HL-60/S4 treated with retinoic acid at 250 ng/mL for 4 days and 3 days (cell line): ENCODE measurements around the gene KDM5A.
"Not testable (repeated sequence)": the region's sequence is repeated elsewhere in the genome, so short reads cannot be mapped to it uniquely, and the experiment has no call there.

ENCODE experiments used
- in situ Hi-C: fragments of 300-500 bp; cut with MboI; formaldehyde crosslinking; loops from 2 replicates; pipeline ENCODE4 v1.7.0; 2022; ENCODE audit warnings: low sequenced_read_pairs

The KDM5A gene

DNA sequence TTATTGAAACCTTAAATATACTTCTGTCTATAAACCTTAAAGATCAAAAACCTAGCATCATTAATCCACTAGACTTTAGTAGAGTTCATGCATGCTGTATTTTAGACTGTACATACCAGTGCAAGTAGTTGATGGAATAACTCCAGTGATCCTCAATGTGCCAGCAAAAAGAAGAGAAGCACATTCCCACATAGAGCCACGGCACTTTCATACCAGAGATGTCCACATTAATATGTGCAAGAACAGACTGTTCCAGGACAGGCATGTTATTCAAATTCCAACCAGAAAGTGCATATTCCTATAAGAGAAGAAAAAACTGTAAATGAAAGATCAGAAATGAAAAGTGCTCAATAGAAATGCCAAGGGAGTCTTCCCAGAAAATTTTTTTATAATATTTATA, 55.0 kb downstream of the KDM5A start:
- in situ Hi-C loops: no loop called here

DNA sequence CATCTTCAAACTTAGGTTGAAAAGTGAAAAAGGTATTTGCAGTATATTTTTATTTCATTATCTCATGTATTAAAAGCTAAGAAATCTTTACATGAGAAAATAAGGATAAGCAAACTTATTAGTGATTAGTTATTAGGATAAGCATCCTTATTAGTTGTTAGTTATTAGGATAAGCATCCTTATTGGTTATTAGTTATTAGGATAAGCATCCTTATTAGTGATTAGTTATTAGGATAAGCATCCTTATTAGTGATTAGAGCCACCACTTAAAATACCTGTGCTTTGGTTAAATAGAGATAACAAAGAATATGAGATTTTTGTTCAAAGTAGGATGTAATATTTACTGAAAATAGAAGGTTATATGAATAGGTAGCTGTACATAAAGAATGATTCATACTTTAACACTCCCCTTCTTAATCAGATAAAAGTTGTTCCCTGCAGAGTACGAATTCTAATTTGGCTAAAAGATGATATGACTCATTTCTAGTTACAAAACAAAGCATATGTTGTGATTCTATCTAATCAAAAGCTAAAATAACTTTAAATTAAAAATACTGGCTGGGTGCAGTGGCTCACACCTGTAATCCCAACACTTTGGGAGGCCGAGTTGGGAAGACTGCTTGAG, 56.4 kb downstream of the KDM5A start:
- in situ Hi-C loops: no loop called here

DNA sequence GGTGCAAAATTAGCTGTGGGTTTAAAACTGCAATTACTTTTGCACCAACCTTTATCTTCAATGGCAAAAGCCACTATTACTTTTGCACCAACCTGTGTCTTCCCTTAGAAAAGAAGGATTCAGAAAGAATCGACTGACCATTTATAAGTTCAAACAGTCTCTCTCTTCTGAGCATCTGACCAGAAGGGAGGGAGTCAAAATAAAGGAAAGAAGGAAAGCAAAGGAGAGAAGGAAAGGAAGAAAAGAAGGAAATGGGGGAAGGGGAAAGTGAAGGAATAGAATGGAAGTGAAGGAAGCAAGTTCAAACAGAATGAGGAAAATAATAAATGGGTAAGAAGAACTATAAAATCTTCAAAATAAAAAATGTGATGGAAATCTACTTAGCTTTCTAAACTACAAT, 57.8 kb downstream of the KDM5A start:
- in situ Hi-C loops: no loop called here

DNA sequence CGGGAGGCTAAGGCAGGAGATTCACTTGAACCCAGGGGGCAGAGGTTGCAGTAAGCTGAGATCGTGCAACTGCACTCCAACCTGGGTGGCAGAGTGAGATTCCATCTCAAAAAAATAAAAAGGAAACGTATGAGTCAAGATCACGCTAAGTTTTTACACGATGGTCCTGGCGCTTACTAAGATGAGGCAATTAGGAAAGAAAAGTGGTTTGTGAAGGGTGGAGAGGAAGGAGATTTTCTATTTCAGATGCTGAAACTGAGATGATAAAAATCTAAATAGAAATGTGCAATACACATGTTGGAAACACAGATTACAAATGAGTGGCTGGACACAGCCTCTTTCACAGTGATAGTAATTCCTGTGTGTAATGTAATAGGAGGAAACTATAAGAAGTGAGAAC, 63.2 kb downstream of the KDM5A start:
- in situ Hi-C loops: no loop called here

DNA sequence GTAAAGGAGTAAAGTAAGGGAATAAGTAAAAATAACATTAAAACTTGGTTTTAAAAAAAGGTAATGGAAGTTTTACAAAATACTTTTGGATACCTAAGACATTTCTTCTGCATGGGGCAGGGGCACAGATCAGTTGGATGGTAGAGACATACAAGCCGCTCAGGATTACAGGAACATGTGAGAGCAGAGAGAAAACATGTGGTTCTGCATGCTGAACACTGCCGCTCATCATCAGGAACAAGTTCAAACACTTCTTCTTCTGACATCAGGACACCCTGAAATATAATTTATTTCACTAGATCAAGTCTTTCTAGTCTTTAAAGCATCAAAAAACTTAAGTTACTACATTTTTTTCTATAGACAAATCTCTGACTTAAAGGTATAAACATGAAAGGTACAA, 65.6 kb downstream of the KDM5A start:
- in situ Hi-C loops: no loop called here

DNA sequence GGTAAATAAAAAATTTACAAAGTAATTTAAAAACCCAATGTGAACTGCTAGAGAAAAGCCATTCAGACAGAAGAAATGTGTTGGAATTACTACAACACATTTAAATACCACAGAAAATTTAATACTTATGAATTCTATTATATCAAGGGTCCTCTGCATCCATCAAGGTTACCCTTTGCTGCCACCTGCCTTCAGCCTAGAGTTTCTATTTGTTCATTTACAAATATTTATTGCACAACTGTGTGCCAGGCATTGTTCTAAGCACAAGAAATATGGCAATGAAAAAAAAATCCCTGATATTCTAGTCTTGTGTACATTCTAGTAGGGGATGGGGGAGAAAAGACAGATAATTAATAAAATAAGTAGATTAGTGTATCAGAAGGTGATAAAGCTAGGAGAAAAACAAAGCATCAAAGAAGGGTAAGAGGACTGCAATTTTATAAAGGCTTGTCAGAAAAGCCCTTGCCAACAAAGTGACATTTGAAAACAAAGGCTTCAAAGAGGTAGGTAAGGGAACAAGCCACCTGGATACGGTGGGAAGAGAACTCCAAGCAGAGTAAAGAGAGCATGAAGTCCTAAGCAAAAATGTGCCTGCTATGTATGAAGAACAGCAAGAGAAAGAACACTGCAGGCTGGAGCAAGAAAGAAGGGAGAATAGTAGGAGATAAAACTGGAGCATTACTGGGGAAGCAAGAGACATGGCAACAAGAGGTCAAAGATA, 67.4 kb downstream of the KDM5A start:
- in situ Hi-C loops: no loop called here

DNA sequence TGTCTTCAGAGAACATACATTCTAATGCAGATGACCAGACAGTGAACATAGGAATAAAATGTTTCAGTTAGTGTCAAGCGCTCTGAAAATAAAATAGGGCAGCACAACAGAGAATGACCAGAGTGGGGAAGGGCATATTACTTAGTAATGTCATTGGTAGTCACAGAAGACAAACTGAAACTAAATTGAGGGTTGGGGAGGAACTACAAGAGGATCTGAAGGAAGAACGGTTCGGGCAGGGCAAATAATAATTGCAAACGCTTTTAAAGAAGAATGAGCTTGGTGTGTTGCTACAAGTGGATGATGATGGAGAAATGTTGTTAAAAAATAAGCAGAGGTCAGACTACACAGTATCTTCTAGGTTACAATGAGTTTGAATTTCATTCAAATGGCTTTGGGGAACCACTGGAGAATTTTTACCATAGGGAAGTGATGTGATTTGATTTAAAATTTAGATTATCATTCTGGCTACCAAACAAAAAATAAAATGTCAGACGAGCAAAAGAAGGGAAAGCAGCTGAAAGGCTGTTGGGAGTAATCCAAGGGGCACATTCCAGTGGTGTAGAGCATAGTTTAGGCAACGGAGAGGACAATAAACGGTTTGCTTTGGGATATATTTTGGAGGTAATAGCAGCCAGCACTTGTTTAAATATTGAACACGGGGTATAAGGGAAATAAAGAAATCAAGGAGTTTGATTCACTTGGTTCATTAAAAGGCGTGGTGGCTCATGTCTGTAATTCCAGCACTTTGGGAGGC, 70.2 kb downstream of the KDM5A start:
- in situ Hi-C loops: no loop called here

DNA sequence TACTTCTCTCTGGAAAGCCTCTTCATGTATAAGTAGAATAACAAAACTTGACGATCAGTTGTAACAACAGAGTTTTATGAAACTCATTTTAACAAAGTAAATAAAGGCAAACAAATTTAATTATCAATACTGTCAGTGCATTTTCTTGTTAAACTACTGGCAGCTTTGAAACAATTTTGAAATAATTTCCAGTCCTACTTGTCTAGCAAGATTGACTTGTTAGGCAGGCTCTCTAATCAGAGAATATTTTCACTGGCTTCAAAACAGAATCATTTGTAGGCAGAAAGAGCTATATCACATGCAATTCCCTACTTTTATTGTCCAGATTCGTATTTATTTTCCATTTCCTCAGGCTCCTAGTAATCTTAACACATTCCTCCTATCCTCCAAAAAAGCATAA, 80.6 kb downstream of the KDM5A start:
- in situ Hi-C loops: no loop called here

DNA sequence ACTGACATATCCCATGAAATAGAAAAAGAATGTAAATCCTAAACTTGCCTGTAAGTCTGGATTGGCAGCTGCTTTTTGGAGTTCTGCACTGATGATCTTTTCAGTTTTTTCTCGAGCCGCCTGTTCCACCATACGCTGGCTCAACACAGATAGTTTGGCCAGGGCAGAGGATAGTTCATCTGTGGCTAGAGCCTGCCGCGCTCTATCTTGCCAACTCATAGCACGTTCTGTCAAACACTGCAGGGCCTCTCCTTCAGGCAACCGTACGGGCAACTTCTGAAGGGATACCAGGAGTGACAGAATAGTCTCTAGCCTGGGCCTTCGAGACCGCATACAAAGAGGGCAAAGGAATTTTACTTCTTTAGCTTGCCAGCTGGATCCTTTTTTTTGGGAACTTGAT, 81.7 kb downstream of the KDM5A start:
- in situ Hi-C loops: no loop called here

DNA sequence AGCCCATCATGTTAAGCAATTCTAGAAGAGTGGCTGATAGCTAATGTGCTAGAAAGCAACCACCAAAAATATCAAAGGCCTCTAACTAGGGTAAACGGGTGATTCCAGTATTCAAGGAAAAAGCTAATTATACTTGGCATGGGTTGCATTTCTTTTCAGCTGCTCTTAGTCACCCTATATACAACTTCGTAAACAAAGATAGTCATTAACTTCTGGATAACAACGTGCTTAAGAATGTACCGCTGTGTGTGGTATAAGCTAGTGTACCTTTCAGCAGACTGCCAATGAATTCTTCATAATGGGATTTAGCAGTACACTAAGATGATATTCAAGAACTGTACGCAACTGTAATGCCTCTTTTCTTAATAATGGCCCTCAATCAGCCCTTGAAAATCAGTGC, 84.3 kb downstream of the KDM5A start:
- in situ Hi-C loops: no loop called here

DNA sequence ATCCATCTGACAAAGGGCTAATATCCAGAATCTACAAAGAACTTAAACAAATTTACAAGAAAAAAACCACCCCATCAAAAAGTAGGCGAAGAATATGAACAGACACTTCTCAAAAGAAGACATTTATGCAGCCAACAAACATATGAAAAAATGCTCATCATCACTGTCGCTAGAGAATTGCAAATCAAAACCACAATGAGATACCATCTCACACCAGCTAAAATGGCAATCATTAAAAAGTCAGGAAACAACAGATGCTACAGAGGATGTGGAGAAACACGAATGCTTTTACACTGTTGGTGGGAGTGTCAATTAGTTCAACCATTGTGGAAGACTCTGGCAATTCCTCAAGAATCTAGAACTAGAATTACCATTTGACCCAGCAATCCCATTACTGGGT, 86.4 kb downstream of the KDM5A start:
- in situ Hi-C loops: not testable (repeated sequence)

DNA sequence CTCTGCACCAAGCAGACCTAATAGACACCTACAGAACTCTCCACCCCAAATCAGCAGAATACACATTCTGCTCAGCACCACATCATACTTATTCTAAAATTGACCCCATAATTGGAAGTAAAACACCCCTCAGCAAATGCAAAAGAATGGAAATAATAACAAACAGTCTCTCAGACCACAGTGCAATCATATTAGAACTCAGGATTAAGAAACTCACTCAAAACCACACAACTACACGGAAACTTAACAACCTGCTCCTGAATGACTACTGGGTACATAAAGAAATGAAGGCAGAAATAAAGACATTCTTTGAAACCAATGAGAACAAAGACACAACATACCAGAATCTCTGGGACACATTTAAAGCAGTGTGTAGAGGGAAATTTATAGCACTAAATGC, 89.0 kb downstream of the KDM5A start:
- in situ Hi-C loops: not testable (repeated sequence)

DNA sequence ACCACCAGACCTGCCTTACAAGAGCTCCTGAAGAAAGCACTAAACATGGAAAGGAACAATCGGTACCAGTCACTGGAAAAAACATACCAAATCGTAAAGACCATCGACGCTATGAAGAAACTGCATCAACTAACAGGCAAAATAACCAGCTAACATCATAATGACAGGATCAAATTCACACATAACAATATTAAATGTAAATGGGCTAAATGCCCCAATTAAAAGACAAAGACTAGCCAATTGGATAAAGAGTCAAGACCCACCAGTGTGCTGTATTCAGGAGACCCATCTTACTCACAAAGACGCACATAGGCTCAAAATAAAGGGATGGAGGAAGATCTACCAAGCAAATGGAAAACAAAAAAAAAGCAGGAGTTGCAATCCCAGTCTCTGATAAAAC, 89.6 kb downstream of the KDM5A start:
- in situ Hi-C loops: not testable (repeated sequence)

DNA sequence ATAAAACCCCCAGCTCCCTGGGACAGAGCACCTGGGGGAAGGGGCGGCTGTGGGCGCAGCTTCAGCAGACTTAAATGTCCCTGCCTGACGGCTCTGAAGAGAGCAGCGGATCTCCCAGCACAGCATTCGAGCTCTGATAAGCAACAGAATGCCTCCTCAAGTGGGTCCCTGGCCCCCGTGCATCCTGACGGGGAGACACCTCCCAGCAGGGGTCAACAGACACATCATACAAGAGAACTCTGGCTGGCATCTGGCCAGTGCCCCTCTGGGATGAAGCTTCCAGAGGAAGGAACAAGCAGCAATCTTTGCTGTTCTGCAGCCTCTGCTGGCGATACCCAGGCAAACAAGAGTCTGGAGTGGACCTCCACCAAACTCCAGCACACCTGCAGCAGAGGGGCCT, 91.1 kb downstream of the KDM5A start:
- in situ Hi-C loops: not testable (repeated sequence)

DNA sequence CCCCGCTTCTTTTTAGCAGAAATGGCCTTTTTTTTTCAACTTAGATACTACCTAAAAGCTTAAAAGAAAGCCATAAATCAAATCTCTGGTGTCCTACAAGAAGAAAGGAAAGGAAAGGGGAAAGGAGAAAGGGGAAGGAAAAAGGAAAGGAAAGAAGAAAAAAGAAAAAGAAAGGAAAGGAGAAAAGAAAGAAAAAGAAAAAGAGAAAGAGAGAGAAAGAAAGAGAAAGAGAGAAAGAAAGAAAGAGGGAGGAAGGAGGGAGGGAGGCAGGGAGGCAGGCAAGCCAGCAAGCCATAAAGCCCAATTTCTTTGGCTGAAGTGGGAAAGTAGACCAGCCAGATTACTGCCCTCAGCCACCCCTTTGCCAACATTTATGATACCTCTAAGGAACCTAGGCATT, 94.0 kb downstream of the KDM5A start:
- in situ Hi-C loops: no loop called here

DNA sequence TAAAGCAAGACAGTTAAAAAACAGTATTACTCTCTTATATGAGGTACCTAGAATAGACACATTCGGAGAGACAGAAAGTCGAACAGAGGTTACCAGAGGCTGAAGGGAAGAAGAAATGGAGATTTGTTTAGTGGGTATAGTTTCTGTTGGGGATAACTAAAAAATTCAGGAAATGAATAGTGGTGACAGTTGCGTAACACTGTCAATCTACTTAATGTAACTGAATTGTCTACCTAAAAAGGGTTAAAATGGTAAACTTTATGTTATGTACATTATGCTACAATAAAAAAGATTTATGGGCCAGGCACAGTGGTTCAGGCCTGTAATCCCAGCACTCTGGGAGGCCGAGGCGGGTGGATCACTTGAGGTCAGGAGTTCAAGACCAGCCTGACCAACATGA, 95.9 kb downstream of the KDM5A start:
- in situ Hi-C loops: no loop called here

DNA sequence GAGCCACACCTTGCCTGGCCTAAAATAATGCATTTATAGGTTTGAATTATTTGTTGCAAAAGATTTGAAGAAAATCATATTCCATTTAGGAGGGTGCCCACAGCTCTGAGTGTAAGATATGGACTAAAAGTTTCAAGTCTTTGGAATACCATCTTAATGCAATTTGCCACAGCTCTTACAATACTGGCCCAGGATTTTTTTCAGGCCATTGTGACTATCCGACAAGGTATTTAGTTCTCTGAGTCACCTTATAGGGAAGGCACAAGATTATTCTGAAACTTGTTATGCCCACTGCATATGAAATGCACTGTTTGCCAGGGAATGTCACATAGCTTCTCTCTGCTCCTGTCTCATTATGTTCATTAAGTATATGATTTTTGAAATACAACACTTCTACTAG, 96.9 kb downstream of the KDM5A start:
- in situ Hi-C loops: no loop called here

DNA sequence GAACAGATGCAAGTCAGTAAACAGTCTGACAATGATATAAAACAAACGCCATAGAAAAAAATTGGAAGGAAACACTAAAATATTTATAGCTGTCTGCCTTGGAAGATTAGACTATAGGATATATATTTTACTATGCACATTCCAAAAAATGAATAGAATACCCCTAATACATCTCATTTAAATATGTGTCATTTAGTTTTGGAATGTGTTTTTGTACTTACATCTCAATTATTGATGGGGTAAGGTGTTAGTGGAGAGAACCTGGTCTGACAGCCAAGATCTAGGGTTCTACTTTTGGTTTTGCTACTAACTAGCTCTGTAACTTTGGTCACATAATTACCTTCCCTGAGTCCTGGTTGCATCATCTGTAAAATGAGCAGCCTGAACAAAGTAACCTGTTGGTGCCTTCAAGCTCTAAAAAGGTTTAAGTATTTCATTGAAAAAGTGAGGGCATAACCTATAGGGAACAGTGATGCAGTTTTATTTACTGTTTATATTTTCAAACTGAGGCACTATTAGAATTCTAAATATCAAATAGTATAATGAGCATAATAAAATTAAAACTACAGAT, 97.9 kb downstream of the KDM5A start:
- in situ Hi-C loops: no loop called here

DNA sequence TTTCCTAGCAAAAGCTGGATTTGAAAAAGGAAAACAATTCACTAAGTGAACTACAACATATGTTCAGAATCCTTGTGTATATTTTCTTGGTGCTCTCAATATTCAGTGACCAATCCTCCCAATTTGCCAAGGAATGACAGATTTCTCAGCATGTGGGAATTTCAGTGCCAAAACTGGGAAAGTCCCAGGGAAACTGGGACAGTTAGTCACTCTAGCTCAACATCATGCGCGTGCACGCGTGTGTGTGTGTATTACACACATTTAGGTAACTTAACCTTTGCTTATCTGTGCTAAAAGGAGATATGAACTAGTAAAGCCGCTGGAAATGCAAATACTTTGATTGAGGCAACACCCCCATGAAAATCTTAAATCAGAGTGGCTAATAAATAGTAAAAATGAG, 100.4 kb downstream of the KDM5A start:
- in situ Hi-C loops: no loop called here

DNA sequence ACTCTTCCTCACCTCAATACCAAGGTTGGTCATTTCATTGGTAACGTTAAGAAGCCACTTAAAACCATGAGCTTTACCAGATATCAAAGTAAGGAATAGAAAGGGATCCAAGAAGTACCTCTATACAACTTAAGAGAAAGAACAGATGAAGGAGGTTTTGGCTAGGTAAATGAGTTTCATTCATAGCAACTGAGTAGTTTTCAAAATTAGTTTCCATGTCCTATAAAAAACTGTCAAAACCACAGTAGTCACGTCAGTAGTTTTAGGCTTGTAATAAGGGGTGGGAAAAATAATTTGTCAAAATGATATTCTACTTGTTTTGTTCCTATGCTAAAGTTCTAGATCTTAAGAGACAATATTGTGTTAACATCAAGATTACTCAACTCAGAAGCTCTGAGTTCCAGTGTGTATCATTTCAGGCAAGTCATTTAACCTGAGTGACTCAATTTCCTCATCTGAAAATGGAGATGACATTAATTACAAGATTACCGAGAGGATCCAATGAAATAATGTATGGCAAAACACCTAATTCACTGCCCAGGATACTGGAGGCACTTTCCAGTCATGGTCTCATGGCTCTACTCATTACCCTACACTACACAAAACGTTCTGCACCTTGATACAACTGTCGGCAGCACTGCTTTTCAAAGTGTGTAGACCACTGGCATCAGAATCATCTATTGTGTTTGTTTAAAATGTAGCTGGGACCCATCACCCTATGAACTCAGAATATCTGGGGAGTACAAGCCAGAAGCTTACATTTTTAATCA, 102.4 kb downstream of the KDM5A start:
- in situ Hi-C loops: no loop called here

DNA sequence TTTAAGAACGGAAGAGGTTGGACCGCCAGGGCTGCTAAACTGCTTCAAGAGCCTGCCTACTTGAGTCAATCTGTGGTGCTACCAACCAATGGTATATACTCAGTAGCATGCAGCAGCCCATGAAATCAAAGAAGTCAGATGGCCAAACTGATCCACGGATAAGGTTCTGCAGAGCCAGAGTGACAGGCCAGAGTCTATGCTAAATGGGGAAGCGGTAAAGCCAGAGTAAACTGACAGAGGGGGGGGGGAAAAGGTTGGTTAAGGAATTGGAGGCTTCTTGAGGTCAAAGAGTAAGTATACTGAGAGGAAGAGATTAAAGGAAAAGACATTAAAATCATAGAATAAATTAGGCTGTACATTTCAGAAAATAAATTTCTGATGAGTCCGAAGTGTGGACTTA, 111.1 kb downstream of the KDM5A start:
- in situ Hi-C loops: no loop called here
